Liver (tissue), 9 donors: Measurements from ENCODE around the gene TRIM67. TPM values are rescaled to one million over a fixed set of nuclear protein-coding genes. Genes with fewer than 3 reads are reported as not detected.

Experiments used
- DNase-seq: peaks from one replicate; pipeline ENCODE4 v3.0.0-alpha.2; 2017; ENCODE audit warnings: low spot score
- H3K27ac ChIP-seq, 2 donors: one replicate each; pipeline ENCODE4 v1.7.0; 2013; ENCODE audit warnings: inconsistent platforms in 2 of 2, low read length in 2 of 2, control low read depth in 1 of 2, low read depth in 1 of 2, mild to moderate bottlenecking in 1 of 2
- H3K27me3 ChIP-seq, 4 donors: one replicate each; pipeline versions ENCODE4 v1.6.1 to v1.7.0; 2013; ENCODE audit warnings: low read length in 3 of 4, inconsistent platforms in 1 of 4, mild to moderate bottlenecking in 1 of 4, moderate library complexity in 1 of 4; ENCODE audit not compliant: control insufficient read depth in 4 of 4, insufficient read depth in 4 of 4
- H3K36me3 ChIP-seq, 4 donors: one replicate each; pipeline versions ENCODE4 v1.6.1 to v1.7.0; 2013; ENCODE audit warnings: low read length in 3 of 4, mild to moderate bottlenecking in 3 of 4, low read depth in 1 of 4, moderate library complexity in 1 of 4; ENCODE audit not compliant: control insufficient read depth in 4 of 4, insufficient read depth in 3 of 4
- H3K4me1 ChIP-seq, 4 donors: one replicate each; pipeline versions ENCODE4 v1.6.1 to v1.7.0; 2013; ENCODE audit warnings: low read length in 3 of 4, mild to moderate bottlenecking in 3 of 4, moderate library complexity in 1 of 4; ENCODE audit not compliant: control insufficient read depth in 4 of 4, insufficient read depth in 4 of 4
- H3K4me3 ChIP-seq, 3 donors: one replicate each; pipeline versions ENCODE4 v1.6.1 to v1.7.0; 2013; ENCODE audit warnings: low read length in 3 of 3, control low read depth in 1 of 3, low read depth in 1 of 3, mild to moderate bottlenecking in 1 of 3
- H3K9ac ChIP-seq, 2 donors: one replicate each; pipeline ENCODE4 v1.7.0; 2013; ENCODE audit warnings: low read length in 2 of 2, mild to moderate bottlenecking in 2 of 2, moderate library complexity in 2 of 2, control low read depth in 1 of 2, low read depth in 1 of 2
- H3K9me3 ChIP-seq, 4 donors: one replicate each; pipeline versions ENCODE4 v1.6.1 to v1.7.0; 2013; ENCODE audit warnings: low read length in 3 of 4; ENCODE audit not compliant: control insufficient read depth in 4 of 4
- ATF3 ChIP-seq: IDR thresholded peaks from 2 replicates; pipeline ENCODE4 v1.6.1; 2016; ENCODE audit warnings: antibody characterized with exemption
- CTCF ChIP-seq: fragments of 150-350 bp; IDR thresholded peaks from 2 replicates; pipeline ENCODE4 v1.5.1; 2017; ENCODE audit warnings: improper control_type of control experiment, low read depth, low read length; ENCODE audit not compliant: missing input control
- EGR1 ChIP-seq, 2 donors: IDR thresholded peaks; 2 replicates each; pipeline ENCODE4 v1.6.1; 2016 to 2018; ENCODE audit warnings: antibody characterized with exemption in 2 of 2, low read depth in 2 of 2
- FOXA1 ChIP-seq: IDR thresholded peaks from 2 replicates; pipeline ENCODE4 v1.6.1; 2016; ENCODE audit warnings: antibody characterized with exemption
- FOXA2 ChIP-seq: IDR thresholded peaks from 2 replicates; pipeline ENCODE4 v1.6.1; 2016; ENCODE audit warnings: antibody characterized with exemption
- GABPA ChIP-seq, 2 donors: IDR thresholded peaks in 1 of 2; conservative IDR thresholded peaks in 1 of 2; 2 replicates each; pipeline ENCODE4 v1.6.1; 2016; ENCODE audit warnings: antibody characterized with exemption in 2 of 2, mild to moderate bottlenecking in 1 of 2, moderate library complexity in 1 of 2
- HNF4A ChIP-seq, 2 donors: conservative IDR thresholded peaks; 2 replicates each; pipeline ENCODE4 v1.6.1; 2016; ENCODE audit warnings: antibody characterized with exemption in 2 of 2, mild to moderate bottlenecking in 2 of 2
- HNF4G ChIP-seq: IDR thresholded peaks from 2 replicates; pipeline ENCODE4 v1.6.1; 2016; ENCODE audit warnings: antibody characterized with exemption
- JUND ChIP-seq, 2 donors: IDR thresholded peaks; 2 replicates each; pipeline ENCODE4 v1.6.1; 2016; ENCODE audit warnings: antibody characterized with exemption in 2 of 2
- MAX ChIP-seq: IDR thresholded peaks from 2 replicates; pipeline ENCODE4 v1.6.1; 2016; ENCODE audit warnings: antibody characterized with exemption
- NR2F2 ChIP-seq: IDR thresholded peaks from 2 replicates; pipeline ENCODE4 v1.6.1; 2016; ENCODE audit warnings: antibody characterized with exemption
- RAD21 ChIP-seq, 2 donors: IDR thresholded peaks; 2 replicates each; pipeline ENCODE4 v1.6.1; 2016; ENCODE audit warnings: antibody characterized with exemption in 2 of 2, mild to moderate bottlenecking in 2 of 2
- REST ChIP-seq: IDR thresholded peaks from 2 replicates; pipeline ENCODE4 v1.6.1; 2016; ENCODE audit warnings: antibody characterized with exemption, mild to moderate bottlenecking
- RXRA ChIP-seq, 2 donors: IDR thresholded peaks; 2 replicates each; pipeline ENCODE4 v1.6.1; 2017 to 2018; ENCODE audit warnings: antibody characterized with exemption in 2 of 2, mild to moderate bottlenecking in 1 of 2
- SP1 ChIP-seq: IDR thresholded peaks from 2 replicates; pipeline ENCODE4 v1.6.1; 2018; ENCODE audit warnings: antibody characterized with exemption, mild to moderate bottlenecking
- TAF1 ChIP-seq: conservative IDR thresholded peaks from 2 replicates; pipeline ENCODE4 v1.6.1; 2016; ENCODE audit warnings: antibody characterized with exemption, mild to moderate bottlenecking
- YY1 ChIP-seq: IDR thresholded peaks from 2 replicates; pipeline ENCODE4 v1.6.1; 2016; ENCODE audit warnings: antibody characterized with exemption, mild to moderate bottlenecking
- ZBTB33 ChIP-seq: IDR thresholded peaks from 2 replicates; pipeline ENCODE4 v1.6.1; 2016; ENCODE audit warnings: antibody characterized with exemption
- WGBS: extraction: QIAGEN DNeasy Blood & Tissue Kit; methylation state at CpG from one replicate; pipeline ENCODE4 v1.1.7; 2013; 5-methylcytosine and 5-hydroxymethylcytosine counted together
- polyA plus RNA-seq, 2 donors: library from polyadenylated mRNA; stranded (reverse) in 1 of 2; unstranded in 1 of 2; fragments of 200-250 nt in 1 of 2; fragments of >200 nt in 1 of 2; fragmentation: Nextera tagmentation in 1 of 2; extraction: Ambion mirVana in 1 of 2; gene quantifications; one replicate each; pipeline versions ENCODE4 v1.2.1 to v1.2.3, GENCODE V29; 2013 to 2015
- total RNA-seq, 2 donors: library from RNA; depleted of rRNA; stranded (reverse); fragments of >200 nt; gene quantifications; one replicate each; pipeline ENCODE4 v1.2.3, GENCODE V29; 2014
- donor health status: healthy.
- donor health status: healthy.
- donor health status: healthy.
- donor health status: healthy.
- donor health status: healthy.

TRIM67 gene
- total and polyA plus RNA-seq, 4 donors, result under 0.01 to 0.05 TPM; not detected in 2

- TF ChIP-seq ZBTB33 (no peak), YY1 (no peak), SP1 (no peak), ATF3 (no peak), RXRA (IDR thresholded peaks at IDR 0.05) (no peak), JUND (IDR thresholded peaks at IDR 0.05) (no peak)
These were observed 69.7 kb downstream of the TRIM67 start (continued) for GRCh38 chr1:231231511-231231910.

GRCh38 chr1:231232870-231233734 is 71.2 kb downstream of the TRIM67 start:
- Histone ChIP-seq H3K27me3 (no peaks in the 10 kb centered on the region), H3K4me1 (peaks cover 16 to 58% (median 52%) of the 10 kb centered on the region in 4 donors), H3K9me3 (no peaks in the 10 kb centered on the region), H3K9ac (no peak overlapping the region), H3K36me3 (peaks cover 0 to 11% (median 6%) of the 10 kb centered on the region in 4 donors), H3K27ac (peak overlapping the region; percentile 53 to 77), H3K4me3 (no peak overlapping the region)
- no peak for DNase-seq
- TF ChIP-seq REST (no peak), MAX (no peak), RAD21 (IDR thresholded peaks at IDR 0.05) (peak in 1 of 2 donors; percentile 15), SP1 (peak; percentile 82), HNF4A (conservative IDR thresholded peaks at IDR 0.05) (peak; percentile 96 to 97), YY1 (peak; percentile 37), FOXA2 (peak; percentile 86), RXRA (IDR thresholded peaks at IDR 0.05) (peak; percentile 91), FOXA1 (peak; percentile 57), GABPA (IDR thresholded peaks at IDR 0.05 in 1 of 2, conservative IDR thresholded peaks at IDR 0.05 in 1 of 2) (no peak), TAF1 (no peak), CTCF (no peak), ZBTB33 (no peak), EGR1 (IDR thresholded peaks at IDR 0.05; ENCODE audit: low read depth in 2 of 2) (peak in 1 of 2 donors; percentile 30), NR2F2 (no peak), ATF3 (peak; percentile 4), JUND (IDR thresholded peaks at IDR 0.05) (peak; percentile 28 to 81), HNF4G (peak; percentile 69)
- WGBS, result 37% methylated on average over 14 of the region's 14 CpGs
